Loucy (cell line): ENCODE data around the gene MAST4.

ENCODE experiments used
- CTCF ChIP-seq: fragments of 200-600 bp; sonication (generic); conservative IDR thresholded peaks from 2 replicates; pipeline ENCODE4 v1.5.1; 2014; ENCODE audit warnings: mild to moderate bottlenecking, antibody characterized with exemption, low read length
- EZH2phosphoT487 ChIP-seq: fragments of 200-600 bp; IDR thresholded peaks from 2 replicates; pipeline ENCODE4 v1.6.1; 2018; ENCODE audit warnings: antibody characterized with exemption, mild to moderate bottlenecking, moderate library complexity, borderline replicate concordance

- TF ChIP-seq EZH2phosphoT487 (no peak), CTCF (no peak)
These were observed 385.8 kb downstream of the MAST4 start for GRCh38 chr5:66982056-66982387.
